ENCODE results near the gene SLC39A11. TPM values are rescaled to one million over a fixed set of nuclear protein-coding genes. Genes with fewer than 3 reads are reported as not detected.

The SLC39A11 gene
- total RNA-seq, 1 donor from 2014 or later, result 5.5 TPM

DNA sequence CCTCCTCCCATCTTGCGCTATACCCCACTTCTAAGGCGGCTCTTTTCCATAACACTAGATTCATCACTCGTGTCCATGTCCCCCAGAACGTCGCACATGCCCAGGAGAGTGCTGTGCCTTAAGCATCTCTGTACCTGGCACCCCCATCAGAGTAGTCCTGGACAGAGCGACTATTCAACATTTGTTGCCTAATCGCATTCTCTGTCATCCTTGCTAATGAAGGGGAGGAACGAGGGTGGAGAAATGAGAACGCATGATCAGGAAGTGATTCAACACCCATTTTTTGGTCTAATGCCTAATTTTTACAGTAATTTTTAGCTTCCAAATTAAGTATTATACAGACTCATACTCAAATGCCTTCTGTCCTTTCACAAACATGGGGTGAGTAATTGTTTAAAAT, 53.2 kb downstream of the SLC39A11 start:
- H2AFZ ChIP-seq (replicated peaks), result no peak overlapping the region
- Mint-ChIP-seq H3K27me3 (ENCODE audit: insufficient read depth, low read depth) (peaks cover 5% of the 10 kb centered on the region), H3K27ac (no peak overlapping the region), H3K4me3 (no peak overlapping the region), H3K4me1 (no peaks in the 10 kb centered on the region), H3K36me3 (no peaks in the 10 kb centered on the region), H3K9me3 (peaks cover 9% of the 10 kb centered on the region)
- no peak for DNase-seq (ENCODE audit: low spot score)
- H3K9me3 ChIP-seq (ENCODE audit: low read depth), result no peaks in the 10 kb centered on the region
- no peaks in the 10 kb centered on the region for H3K79me2 ChIP-seq (ENCODE audit: low read depth)
- no peaks in the 10 kb centered on the region for H3K27me3 ChIP-seq
- H3K36me3 ChIP-seq, result no peaks in the 10 kb centered on the region
- no peaks in the 10 kb centered on the region for H3F3A ChIP-seq (ENCODE audit: low read depth)
- no peaks in the 10 kb centered on the region for H4K20me1 ChIP-seq (ENCODE audit: low read depth)
- H3K4me2 ChIP-seq, result no peak overlapping the region
- H3K27ac ChIP-seq, result no peak overlapping the region
- no peak overlapping the region for H3K4me3 ChIP-seq
- TF ChIP-seq EZH2phosphoT487 (IDR thresholded peaks at IDR 0.05) (no peak), EZH2 (IDR thresholded peaks at IDR 0.05) (no peak)
- TF ChIP-seq, protein P1, sequence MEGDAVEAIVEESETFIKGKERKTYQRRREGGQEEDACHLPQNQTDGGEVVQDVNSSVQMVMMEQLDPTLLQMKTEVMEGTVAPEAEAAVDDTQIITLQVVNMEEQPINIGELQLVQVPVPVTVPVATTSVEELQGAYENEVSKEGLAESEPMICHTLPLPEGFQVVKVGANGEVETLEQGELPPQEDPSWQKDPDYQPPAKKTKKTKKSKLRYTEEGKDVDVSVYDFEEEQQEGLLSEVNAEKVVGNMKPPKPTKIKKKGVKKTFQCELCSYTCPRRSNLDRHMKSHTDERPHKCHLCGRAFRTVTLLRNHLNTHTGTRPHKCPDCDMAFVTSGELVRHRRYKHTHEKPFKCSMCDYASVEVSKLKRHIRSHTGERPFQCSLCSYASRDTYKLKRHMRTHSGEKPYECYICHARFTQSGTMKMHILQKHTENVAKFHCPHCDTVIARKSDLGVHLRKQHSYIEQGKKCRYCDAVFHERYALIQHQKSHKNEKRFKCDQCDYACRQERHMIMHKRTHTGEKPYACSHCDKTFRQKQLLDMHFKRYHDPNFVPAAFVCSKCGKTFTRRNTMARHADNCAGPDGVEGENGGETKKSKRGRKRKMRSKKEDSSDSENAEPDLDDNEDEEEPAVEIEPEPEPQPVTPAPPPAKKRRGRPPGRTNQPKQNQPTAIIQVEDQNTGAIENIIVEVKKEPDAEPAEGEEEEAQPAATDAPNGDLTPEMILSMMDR (IDR thresholded peaks at IDR 0.05), result no peak
- no peaks in the 10 kb centered on the region for H3K4me1 ChIP-seq
- H3K9ac ChIP-seq, result no peak overlapping the region

DNA sequence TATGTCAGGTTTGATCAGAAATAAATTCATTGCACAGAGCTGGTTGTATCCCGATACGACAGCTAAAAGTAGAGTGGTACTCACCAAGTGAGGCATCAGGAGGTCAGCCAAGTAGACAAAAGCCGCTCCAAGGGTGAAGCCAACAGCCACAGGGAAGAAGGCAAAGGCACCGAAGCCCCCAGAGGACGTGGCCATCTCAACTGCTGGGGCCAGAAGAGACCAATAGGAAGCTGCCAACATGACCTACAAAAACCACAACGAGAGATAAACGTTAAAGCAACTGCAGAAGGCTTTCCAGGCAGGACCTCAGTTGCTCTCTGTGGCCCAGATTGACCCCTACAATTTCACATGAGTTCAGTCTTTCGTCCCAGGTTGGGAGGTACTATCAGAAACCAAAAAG, 61.0 kb downstream of the SLC39A11 start:
- no peaks in the 10 kb centered on the region for H3K36me3 ChIP-seq
- H3K36me3 Mint-ChIP-seq, result no peaks in the 10 kb centered on the region
- no peaks in the 10 kb centered on the region for H4K20me1 ChIP-seq (ENCODE audit: low read depth)
- DNase-seq (ENCODE audit: low spot score), result no peak
- H3K4me2 ChIP-seq, result no peak overlapping the region
- peaks cover 4% of the 10 kb centered on the region for H3K27me3 Mint-ChIP-seq (ENCODE audit: insufficient read depth, low read depth)
- H3K4me3 ChIP-seq, result no peak overlapping the region
- no peak overlapping the region for H3K27ac Mint-ChIP-seq
- H3K79me2 ChIP-seq (ENCODE audit: low read depth), result no peaks in the 10 kb centered on the region
- H3K4me3 Mint-ChIP-seq, result no peak overlapping the region
- H3K9me3 Mint-ChIP-seq, result no peaks in the 10 kb centered on the region
- TF ChIP-seq EZH2 (IDR thresholded peaks at IDR 0.05) (no peak), EZH2phosphoT487 (IDR thresholded peaks at IDR 0.05) (no peak)
- TF ChIP-seq, protein P1 (IDR thresholded peaks at IDR 0.05), result no peak
- H3K9ac ChIP-seq, result no peak overlapping the region
- peaks cover 18% of the 10 kb centered on the region for H3K4me1 ChIP-seq
- H3K27me3 ChIP-seq, result no peaks in the 10 kb centered on the region
- H3K4me1 Mint-ChIP-seq, result peaks cover 20% of the 10 kb centered on the region
- no peaks in the 10 kb centered on the region for H3K9me3 ChIP-seq (ENCODE audit: low read depth)
- no peak overlapping the region for H2AFZ ChIP-seq (replicated peaks)
- no peak overlapping the region for H3K27ac ChIP-seq
- H3F3A ChIP-seq (ENCODE audit: low read depth), result no peaks in the 10 kb centered on the region

DNA sequence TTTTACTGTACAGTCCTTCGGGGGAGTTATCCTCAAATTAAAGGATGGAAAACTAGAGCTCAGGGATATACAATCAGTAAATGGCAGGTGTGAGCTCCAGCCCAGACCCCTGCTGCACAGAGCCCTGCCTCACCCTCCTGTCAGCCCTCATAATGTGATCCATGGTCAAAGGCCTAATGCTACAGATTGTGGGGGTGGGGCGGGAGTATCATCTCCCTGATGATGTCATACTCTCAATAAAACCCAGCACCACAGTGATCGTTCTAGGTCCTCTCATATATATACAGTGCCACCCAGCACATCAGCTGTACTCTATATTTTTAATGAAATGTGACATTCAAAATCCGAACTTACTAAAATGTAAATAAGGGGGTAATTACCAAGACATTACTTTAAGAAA, 61.5 kb downstream of the SLC39A11 start:
- Histone ChIP-seq H3K9me3 (ENCODE audit: low read depth) (no peaks in the 10 kb centered on the region), H3K79me2 (ENCODE audit: low read depth) (no peaks in the 10 kb centered on the region), H4K20me1 (ENCODE audit: low read depth) (no peaks in the 10 kb centered on the region), H3K4me2 (no peak overlapping the region), H3K27ac (no peak overlapping the region), H3K36me3 (no peaks in the 10 kb centered on the region), H3F3A (ENCODE audit: low read depth) (no peaks in the 10 kb centered on the region), H3K27me3 (no peaks in the 10 kb centered on the region), H3K4me3 (no peak overlapping the region), H3K4me1 (peaks cover 18% of the 10 kb centered on the region), H3K9ac (no peak overlapping the region), H2AFZ (replicated peaks) (no peak overlapping the region)
- Mint-ChIP-seq H3K27me3 (ENCODE audit: insufficient read depth, low read depth) (peaks cover 4% of the 10 kb centered on the region), H3K4me1 (peaks cover 20% of the 10 kb centered on the region), H3K36me3 (no peaks in the 10 kb centered on the region), H3K9me3 (no peaks in the 10 kb centered on the region), H3K27ac (no peak overlapping the region), H3K4me3 (no peak overlapping the region)
- TF ChIP-seq EZH2phosphoT487 (IDR thresholded peaks at IDR 0.05) (no peak), EZH2 (IDR thresholded peaks at IDR 0.05) (no peak)
- TF ChIP-seq, protein P1 (IDR thresholded peaks at IDR 0.05), result no peak
- DNase-seq (ENCODE audit: low spot score), result no peak
